Measurements from ENCODE around the gene ARHGAP27. TPM values are rescaled to one million over a fixed set of nuclear protein-coding genes. Genes with fewer than 3 reads are reported as not detected.

ARHGAP27 gene
- total RNA-seq, 1 donor from 2014 or later, result 75.7 TPM

DNA sequence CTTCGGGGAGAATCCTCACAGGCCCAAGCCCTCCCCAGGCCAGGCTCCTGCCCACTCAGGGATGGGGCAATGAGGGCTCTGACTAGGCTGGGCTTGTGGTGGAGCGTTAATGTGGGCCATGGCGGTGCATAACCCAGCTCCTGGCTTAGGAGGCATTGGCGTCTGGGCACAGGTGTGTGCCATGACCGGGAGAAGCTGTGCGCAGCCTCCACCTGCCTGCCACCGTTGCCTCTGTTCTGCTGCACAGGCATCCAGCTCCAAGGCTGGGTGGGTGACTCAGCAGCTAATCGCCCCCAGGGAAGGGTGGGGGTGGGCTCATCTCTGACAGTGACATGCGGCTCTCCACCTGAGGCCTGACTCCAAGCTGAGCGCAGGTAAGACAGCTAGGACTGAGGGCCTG, 3.5 kb upstream of the ARHGAP27 start:
- Mint-ChIP-seq H3K4me3 (no peak overlapping the region), H3K27ac (no peak overlapping the region)

DNA sequence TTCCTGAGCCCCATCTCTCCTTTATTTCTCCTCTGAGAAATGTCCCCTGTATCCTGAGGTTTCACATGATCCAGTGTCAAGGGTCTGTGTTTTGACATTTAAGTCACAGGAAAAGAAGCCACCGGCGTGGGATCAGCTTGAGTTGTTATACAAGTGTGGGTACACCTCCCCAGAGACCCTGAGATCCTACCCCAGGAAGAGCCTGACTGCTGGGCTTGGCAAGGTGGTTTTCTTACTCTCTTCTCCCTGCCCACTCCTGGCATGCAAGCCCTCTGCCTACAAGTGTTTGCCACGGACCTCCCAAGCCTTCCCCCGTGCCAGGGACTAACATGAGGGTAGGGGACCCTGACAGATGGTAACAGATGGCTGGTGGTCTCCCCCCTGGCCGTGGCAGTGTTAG, 2.8 kb upstream of the ARHGAP27 start:
- Mint-ChIP-seq H3K9me3 (no peaks in the 10 kb centered on the region), H3K4me1 (peaks cover 21% of the 10 kb centered on the region), H3K4me3 (no peak overlapping the region), H3K36me3 (ENCODE audit: low read depth) (peaks cover 37% of the 10 kb centered on the region), H3K27me3 (no peaks in the 10 kb centered on the region), H3K27ac (peak overlapping the region; percentile 24)
- intact Hi-C loops (cut with micrococcal nuclease), result no loop called here
- no peak for DNase-seq
- POLR2A ChIA-PET, result no interaction called here
- CTCF ChIA-PET, result no interaction called here
- TF ChIP-seq, protein P1, sequence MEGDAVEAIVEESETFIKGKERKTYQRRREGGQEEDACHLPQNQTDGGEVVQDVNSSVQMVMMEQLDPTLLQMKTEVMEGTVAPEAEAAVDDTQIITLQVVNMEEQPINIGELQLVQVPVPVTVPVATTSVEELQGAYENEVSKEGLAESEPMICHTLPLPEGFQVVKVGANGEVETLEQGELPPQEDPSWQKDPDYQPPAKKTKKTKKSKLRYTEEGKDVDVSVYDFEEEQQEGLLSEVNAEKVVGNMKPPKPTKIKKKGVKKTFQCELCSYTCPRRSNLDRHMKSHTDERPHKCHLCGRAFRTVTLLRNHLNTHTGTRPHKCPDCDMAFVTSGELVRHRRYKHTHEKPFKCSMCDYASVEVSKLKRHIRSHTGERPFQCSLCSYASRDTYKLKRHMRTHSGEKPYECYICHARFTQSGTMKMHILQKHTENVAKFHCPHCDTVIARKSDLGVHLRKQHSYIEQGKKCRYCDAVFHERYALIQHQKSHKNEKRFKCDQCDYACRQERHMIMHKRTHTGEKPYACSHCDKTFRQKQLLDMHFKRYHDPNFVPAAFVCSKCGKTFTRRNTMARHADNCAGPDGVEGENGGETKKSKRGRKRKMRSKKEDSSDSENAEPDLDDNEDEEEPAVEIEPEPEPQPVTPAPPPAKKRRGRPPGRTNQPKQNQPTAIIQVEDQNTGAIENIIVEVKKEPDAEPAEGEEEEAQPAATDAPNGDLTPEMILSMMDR (IDR thresholded peaks at IDR 0.05), result no peak
- ATAC-seq (ENCODE audit: low read depth), result no peak

More for the DNA sequence above, 3.5 kb upstream of the ARHGAP27 start:
- ATAC-seq (ENCODE audit: low read depth) (no peak), DNase-seq (no peak)
- peaks cover 37% of the 10 kb centered on the region for H3K36me3 Mint-ChIP-seq (ENCODE audit: low read depth)
- no peaks in the 10 kb centered on the region for H3K27me3 Mint-ChIP-seq
- H3K9me3 Mint-ChIP-seq, result no peaks in the 10 kb centered on the region
- ChIA-PET POLR2A (no interaction called here), CTCF (no interaction called here)
- intact Hi-C loops (cut with micrococcal nuclease), result no loop called here
- H3K4me1 Mint-ChIP-seq, result peaks cover 21% of the 10 kb centered on the region
- TF ChIP-seq, protein P1 (IDR thresholded peaks at IDR 0.05), result no peak

DNA sequence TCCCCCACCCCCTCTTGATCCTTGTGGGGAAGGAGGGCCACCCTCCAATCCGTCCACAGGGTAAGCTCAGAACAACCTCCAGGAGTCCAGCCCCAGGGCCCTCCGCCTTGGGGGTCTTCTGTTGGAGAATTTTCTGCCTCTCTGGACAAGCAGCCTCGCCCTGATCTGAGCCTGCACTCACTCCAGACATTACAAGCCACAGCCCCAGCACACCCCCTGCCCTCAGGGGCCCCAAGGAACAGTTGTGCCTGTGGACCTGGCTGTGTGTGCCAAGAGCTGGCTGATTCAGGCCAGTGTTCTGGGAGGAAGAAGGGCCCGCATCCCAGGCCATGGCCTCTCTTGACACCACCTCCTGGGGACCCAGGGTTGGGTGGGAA, 477 bp upstream of the ARHGAP27 start:
- DNase-seq (no peak), ATAC-seq (ENCODE audit: low read depth) (no peak)
- intact Hi-C loops (cut with micrococcal nuclease), result no loop called here
- ChIA-PET POLR2A (interaction anchor here (0.5 to 0.8 kb wide), 4 partner anchors 23 to 114 kb away, joined by 3 to 9 read pairs (median 4); no protein-coding TSS in a partner anchor), CTCF (no interaction called here)
- Mint-ChIP-seq H3K27ac (no peak overlapping the region), H3K27me3 (no peaks in the 10 kb centered on the region), H3K4me1 (peaks cover 33% of the 10 kb centered on the region), H3K9me3 (no peaks in the 10 kb centered on the region), H3K4me3 (peak overlapping the region; percentile 38), H3K36me3 (ENCODE audit: low read depth) (peaks cover 22% of the 10 kb centered on the region)
- TF ChIP-seq, protein P1 (IDR thresholded peaks at IDR 0.05), result no peak

DNA sequence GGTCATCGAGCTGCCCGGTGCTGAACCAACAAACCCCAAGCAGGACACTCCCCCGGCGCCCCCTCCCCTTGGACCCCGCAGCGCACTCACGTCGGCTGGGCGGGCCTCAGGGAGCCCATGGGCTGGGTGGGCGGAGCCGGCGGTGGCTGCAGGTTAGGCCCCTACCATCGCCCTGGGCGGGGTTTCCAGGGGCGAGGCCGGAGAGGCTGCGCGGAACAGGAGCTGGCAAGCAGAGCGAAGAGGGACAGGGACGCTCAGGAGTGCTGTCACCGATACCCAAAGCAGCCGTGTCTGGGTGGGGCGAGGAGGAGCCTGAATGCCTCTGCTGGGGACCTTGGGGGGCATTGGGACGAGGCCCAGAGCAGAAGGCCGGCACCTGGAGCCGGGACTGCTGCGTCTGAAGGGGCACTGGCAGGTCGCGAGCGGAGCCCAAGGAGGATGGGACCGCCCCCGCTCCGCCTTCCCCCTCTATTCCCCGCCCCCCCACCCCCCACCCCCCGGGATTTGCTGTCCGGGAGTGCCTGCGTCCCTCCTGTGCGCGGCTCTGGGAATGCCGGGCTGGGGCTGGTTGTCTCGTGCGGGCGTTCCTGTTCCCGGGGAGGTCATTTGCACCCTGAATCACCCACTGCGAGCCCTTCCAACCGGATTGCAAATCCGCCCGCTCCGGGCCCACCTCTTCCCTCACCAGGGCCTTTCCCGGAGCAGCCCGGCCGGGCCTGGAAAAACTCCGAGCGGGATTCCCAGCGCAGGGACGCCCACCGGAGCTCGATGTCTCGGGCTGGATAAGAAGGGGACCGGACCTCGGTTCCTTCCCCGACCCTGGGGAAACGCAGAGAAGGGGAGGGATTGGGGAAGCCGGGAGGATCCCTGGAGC, 902 bp downstream of the ARHGAP27 start:
- Mint-ChIP-seq H3K36me3 (ENCODE audit: low read depth) (peaks cover 10% of the 10 kb centered on the region), H3K4me3 (peak overlapping the region; percentile 83), H3K27ac (no peak overlapping the region), H3K9me3 (no peaks in the 10 kb centered on the region), H3K27me3 (no peaks in the 10 kb centered on the region), H3K4me1 (peaks cover 40% of the 10 kb centered on the region)
- peak; percentile 52 for ATAC-seq (ENCODE audit: low read depth)
- peak; percentile 66 for DNase-seq
- intact Hi-C loops (cut with micrococcal nuclease), result no loop called here
- TF ChIP-seq, protein P1 (IDR thresholded peaks at IDR 0.05), result no peak
- CTCF ChIA-PET, result no interaction called here
- POLR2A ChIA-PET, result interaction anchor here (0.9 to 1.3 kb wide), 4 partner anchors 18 to 206 kb away, joined by 3 to 5 read pairs (median 3); no protein-coding TSS in a partner anchor

DNA sequence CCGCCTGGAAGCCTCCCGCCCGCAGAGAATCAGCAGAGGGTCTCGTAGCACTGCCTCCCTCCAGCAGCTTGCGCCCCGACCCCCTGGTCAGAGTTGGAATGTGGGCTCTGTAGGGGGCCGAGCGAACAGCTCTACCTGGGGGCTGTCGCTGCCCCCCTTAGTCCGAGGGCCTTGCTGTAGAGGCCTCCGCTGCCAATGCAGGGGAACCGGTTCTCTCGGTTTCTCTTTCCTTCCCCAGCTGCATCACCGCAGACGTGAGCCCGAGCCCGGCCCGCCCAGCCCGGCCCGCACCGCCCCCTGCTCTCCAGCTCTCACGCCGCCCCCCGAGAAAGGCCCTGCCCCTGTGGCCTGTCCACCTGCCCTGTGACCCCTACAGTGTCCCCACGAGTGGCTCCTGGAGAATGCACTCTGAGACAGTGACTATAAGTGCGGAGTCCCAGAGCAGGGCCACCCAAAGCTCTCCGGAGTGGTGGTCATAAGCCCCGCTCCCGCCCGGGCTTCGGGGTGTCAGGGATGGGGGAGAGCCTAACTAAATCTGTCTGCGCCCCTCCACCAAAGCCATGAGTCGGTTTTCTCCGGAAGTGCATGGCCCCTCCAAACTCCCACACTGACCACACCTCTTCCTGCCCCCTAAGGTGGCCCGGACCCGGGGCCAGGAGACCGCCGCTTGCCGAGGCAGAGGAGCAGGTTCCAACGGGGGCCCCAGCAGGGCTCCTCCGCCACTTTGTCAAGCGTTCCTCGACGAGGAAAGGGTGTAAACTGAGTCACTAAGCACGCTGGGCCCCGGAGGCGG, 1.7 kb downstream of the ARHGAP27 start:
- intact Hi-C loops (cut with micrococcal nuclease), result no loop called here
- TF ChIP-seq, protein P1 (IDR thresholded peaks at IDR 0.05), result no peak
- peak overlapping the region; percentile 83 for H3K4me3 Mint-ChIP-seq
- ChIA-PET CTCF (no interaction called here), POLR2A (interaction anchor here (0.5 to 1.3 kb wide), 4 partner anchors 15 to 97 kb away, joined by 3 to 5 read pairs (median 3); no protein-coding TSS in a partner anchor)
- no peaks in the 10 kb centered on the region for H3K27me3 Mint-ChIP-seq
- H3K9me3 Mint-ChIP-seq, result no peaks in the 10 kb centered on the region
- DNase-seq (no peak), ATAC-seq (ENCODE audit: low read depth) (peak; percentile 40)
- peaks cover 40% of the 10 kb centered on the region for H3K4me1 Mint-ChIP-seq
- peak overlapping the region; percentile 61 for H3K27ac Mint-ChIP-seq
- peaks cover 4% of the 10 kb centered on the region for H3K36me3 Mint-ChIP-seq (ENCODE audit: low read depth)
